Middle frontal gyrus (tissue), 1 donor: ENCODE results near the gene ITPRIP.

Source experiments
- DNase-seq: peaks from one replicate; pipeline ENCODE4 v3.0.0-alpha.2; 2015; ENCODE audit warnings: low spot score; ENCODE audit errors: extremely low spot score

The ITPRIP gene

GRCh38 chr10:104309980-104310978 is 28.0 kb downstream of the ITPRIP start:
- no peak for DNase-seq

DNA sequence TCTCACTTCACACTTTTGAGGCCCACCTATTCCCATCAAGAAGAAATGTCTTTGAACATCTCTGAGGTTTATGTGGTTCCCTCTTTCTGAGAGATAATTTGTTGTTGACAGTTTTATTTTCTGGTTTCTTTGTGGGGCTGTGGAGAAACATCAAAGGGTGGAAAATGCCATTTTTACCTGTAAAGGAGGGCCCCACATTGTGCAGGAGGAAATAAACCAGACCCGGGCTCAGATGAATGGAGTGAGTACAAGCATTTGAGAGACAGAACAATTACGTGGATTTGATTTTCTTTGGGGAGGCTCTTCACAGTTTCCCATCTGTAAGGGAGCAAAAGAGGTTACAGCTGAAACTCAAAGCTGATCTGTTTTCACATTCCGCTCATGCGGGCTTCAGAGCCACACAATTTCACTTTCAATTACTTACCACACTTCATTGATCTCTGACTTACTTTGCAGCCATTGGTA is 29.8 kb downstream of the ITPRIP start:
- no peak for DNase-seq

GRCh38 chr10:104307576-104308438 is 30.5 kb downstream of the ITPRIP start:
- DNase-seq: no peak

- no peak for DNase-seq
Measured at GRCh38 chr10:104306897-104307296, 31.4 kb downstream of the ITPRIP start.

- DNase-seq: no peak
Measured at GRCh38 chr10:104304927-104305326, 33.3 kb downstream of the ITPRIP start.

GRCh38 chr10:104304356-104304745 is 33.9 kb downstream of the ITPRIP start:
- DNase-seq: no peak

GRCh38 chr10:104303594-104304355 is 34.5 kb downstream of the ITPRIP start:
- no peak for DNase-seq

DNA sequence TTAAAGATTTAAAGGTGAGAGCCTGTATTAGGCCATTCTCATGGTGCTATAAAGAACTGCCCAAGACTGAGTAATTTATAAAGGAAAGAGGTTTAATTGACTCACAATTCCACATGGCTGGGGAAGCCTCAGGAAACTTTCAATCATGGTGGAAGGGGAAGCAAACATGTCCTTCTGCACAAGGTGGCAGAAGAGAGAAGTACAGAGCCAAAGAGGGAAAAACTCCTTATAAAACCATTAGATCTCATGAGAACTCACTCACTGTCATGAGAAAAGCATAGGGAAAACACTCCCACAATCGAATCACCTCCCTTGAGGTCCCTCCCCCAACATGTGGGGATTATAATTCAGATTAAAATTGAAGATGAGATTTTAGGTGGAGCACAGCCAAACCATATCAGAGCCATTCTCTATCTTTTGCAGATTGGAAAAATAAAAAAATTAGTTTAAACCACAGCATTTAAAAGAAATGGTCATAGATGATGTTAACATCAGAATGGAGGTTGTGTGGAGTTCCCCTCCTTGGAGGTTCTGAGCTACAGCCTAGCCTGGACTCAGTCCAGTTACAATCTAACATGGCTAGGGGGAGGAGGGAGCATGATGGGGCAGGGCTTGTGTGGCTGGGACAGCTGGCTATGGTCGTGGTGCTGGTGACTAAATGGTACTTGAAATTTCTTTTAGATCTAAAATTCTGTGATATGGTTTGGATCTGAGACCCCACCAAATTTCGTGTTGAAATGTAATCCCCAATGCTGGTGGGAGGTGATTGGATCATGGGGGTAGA is 36.2 kb downstream of the ITPRIP start:
- DNase-seq: no peak

DNA sequence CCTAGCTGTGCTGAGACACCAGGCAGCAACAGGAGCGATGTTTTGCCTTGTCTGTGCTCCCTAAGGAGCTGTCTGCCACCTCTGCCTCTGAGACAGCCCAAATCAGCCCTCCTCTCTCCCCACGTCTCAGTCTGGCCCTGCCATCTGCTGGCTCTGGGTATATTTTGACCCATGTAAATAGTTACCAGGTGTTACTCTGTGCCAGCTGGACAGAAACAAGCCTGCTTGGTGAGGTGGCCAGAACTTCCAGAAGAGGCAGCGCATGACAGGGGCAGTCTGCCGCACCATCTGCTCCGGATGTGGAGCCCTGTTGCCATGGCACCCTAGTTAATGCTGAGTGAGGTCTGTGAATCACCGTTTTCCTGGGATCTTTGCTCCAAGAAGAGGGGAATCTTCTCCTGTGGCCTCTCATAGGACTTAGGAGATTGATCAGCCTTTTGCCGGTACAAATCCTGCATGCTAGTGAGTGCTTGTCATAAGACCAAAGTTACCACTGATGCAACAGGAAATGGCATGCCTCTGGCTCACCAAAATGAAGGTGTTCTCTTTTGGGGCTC is 37.5 kb downstream of the ITPRIP start:
- DNase-seq: peak; percentile 58

DNA sequence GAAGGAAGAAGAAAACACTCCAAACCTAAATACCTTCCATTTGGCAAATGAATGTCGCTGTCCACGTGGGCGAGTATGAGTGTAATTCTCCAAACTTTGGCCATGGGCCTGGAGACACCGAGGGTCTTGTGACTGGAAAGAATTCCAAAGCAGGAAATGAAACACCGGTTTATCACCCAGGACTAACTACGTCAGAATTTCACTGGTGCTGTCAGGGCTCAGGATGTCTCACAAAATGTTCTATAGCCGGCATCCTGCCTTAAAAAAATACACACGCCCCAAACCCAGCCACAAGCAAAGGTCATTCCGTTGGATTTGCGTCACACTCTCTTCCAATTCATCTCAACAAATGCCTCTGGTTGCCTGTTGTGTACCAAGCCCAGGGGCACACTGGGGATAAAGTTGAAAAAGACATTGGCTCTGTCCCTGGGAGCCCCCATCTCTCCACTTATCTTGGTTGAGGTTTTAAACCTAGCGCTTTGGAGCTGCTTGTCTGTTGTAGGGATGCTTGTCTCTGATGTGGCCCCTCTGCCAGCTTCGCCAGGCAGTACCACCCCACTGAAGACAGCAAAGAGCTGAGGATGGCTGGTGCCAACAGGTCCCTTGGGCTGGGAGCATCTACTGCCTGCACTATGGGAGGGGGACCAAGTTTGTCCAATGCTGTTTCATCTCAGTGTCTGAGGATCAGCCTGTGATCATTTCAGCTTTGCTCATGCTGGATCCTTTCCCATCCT is 38.1 kb downstream of the ITPRIP start:
- DNase-seq: no peak

DNA sequence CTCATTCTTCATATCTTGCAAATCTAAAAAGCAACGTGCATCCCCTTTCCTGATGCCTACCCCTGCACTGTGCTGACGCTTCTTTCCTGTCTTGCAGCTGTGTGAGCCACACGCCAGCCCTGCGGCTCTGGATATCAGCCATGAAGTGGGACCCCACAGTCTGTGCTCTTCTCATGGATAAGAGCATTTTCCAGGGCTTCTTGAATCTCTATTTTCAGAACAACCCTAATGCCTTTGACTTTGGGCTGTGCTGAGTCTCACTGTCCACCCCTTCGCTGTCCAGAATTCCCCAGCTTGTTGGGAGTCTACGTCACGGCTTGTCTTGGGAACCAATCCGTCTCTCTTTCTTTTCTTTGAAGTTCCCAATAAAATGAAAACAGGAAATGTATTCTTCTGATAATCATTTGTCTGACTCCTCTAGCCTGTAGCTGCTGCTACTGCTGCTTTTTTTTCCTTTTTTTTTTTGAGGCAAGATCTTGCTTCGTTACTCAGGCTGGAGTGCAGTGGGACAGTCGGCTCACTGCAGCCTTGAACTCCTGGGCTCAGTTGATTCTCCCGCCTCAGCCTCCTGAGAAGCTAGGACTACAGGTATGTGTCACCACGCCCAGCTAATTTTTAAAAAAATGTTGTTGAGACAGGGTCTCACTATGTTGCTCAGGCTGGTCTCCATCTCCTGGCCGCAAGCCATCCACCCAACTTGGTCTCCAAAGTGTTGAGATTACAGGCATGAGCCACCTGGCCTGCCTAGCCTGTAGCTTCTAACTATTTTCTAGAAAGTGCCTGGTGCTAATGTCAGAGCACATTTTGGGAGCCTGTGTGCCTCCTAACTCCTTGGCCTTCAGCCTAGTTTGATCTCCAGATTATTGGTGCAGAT is 39.0 kb downstream of the ITPRIP start:
- DNase-seq: no peak

DNA sequence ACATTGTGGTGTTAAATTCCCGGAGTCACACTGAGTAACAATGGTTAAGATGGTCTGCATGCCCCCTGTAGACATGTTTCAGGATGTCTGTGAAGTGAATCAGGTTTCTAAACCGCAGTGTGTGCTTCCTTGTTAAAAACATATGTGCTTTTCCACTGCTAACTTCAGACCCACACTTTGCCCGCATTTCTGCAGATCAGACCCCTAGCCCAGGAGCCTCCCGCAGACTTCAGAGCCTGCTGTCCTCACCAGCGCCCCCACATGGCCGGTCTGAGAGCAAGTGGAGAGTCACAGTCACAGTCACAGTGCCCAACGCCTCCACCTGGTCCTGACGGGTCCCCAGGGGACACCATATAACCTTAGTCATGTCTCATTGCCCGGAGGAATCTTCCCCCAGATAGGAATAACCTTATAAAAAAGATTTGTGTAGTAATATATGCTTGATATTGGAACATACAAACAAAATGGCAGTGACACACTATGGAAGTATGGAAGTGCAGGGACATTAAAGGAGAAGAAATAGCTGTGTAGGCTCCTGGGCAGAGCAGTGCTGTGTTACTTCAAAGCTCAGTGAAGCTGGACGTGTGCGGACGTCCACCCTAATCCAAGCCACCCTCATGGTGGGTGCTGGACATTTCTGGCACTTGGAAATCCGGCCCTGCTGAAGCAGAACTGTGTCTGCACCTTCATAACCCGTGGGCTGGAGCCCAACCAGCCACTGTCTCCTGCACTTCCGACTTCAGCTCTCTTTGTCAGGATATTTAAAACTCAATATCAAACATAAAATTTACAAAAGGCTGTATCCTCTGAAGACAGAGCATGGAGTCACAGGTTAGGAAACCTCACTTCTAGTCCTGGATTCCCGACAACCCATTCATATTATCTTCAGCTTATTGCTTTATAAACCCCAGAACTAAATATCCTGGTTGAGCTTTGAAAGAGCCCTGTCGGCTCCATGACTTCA is 40.3 kb downstream of the ITPRIP start:
- DNase-seq: no peak

GRCh38 chr10:104296687-104297436 is 41.4 kb downstream of the ITPRIP start:
- DNase-seq: no peak

DNA sequence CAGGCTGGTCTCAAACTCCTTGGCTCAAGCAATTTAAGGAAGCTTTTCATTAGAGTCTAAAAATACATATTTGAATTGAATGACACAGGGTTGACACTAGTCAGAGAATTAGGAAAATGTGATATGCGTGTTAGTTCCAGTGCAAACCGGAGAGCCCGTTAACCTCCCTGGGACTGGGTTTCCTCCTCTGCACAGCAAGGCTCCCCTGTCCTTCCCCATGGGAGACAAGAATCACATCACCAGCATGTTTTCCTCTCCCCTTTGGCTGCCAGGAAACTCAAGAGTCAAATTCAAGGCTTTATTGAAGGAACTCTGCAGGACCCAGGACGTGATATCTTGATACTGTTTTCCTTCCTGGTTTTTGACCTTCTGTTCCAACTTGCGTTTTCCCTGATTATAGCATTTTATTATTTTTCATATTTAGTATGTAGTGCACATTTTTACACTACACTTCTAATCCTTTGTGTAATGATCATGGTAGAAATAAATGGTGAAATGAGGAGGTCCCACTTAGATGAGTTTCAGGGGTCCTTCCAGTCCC is 44.4 kb downstream of the ITPRIP start:
- no peak for DNase-seq

DNA sequence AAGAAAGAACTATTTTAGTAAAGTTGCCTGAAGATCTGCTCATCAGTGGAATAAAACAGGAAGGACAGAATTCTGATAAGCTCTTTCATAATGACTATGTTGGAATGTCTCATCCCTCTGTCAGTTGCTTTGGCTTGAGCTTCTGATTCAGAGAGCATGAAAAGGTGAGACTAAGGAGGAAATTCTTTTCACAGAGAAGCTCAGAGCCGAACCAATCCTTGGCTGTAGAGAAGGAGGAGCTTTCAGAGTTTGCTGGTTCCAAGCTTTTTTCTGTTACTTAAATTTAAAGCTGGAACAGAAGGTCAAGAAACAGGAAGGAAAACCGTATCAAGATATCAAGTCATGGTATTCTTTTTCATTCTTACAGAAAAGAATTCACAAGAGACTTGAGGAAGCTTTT is 45.3 kb downstream of the ITPRIP start:
- DNase-seq: no peak

- DNase-seq: peak; percentile 86
Measured at GRCh38 chr10:104291439-104291951, 46.8 kb downstream of the ITPRIP start.
